SIG-M5 treated with dmso at 0.1 percent for 504 hours (cell line): ENCODE results near the gene HPN.
"Not testable (repeated sequence)": the region's sequence is repeated elsewhere in the genome, so short reads cannot be mapped to it uniquely, and the experiment has no call there.

Experiments used
- DNase-seq: peaks from one replicate; lab custom pipeline; 2025; ENCODE audit not compliant: unreplicated experiment; lab: John Stamatoyannopoulos, UW

Gene HPN

GRCh38 chr19:35027009-35027408 is 14.5 kb upstream of the HPN start:
- no peak for DNase-seq

GRCh38 chr19:35027851-35028599 is 13.5 kb upstream of the HPN start:
- no peak for DNase-seq

GRCh38 chr19:35028600-35028885 is 13.0 kb upstream of the HPN start:
- not testable (repeated sequence) for DNase-seq

- DNase-seq = not testable (repeated sequence)
Observed at GRCh38 chr19:35029275-35029736, 12.2 kb upstream of the HPN start.

GRCh38 chr19:35029737-35030256 is 11.7 kb upstream of the HPN start:
- no peak for DNase-seq

- DNase-seq = peak; percentile 19
Observed at GRCh38 chr19:35030257-35031071, 11.1 kb upstream of the HPN start, which contains the start of gene SCN1B. Gene SCN1B (plus strand): TSS chr19:35030470. CDS start chr19:35030821, 351 bp downstream.

- no peak for DNase-seq
Observed at GRCh38 chr19:35031072-35031881, 10.2 kb upstream of the HPN start.

- DNase-seq = no peak
Observed at GRCh38 chr19:35032356-35032865, 9.1 kb upstream of the HPN start.

GRCh38 chr19:35033067-35034004 is 8.2 kb upstream of the HPN start:
- DNase-seq = no peak

- no peak for DNase-seq
Observed at GRCh38 chr19:35034005-35034502, 7.5 kb upstream of the HPN start.

GRCh38 chr19:35034588-35035382 is 6.7 kb upstream of the HPN start:
- no peak for DNase-seq

- DNase-seq = no peak
Observed at GRCh38 chr19:35037716-35038622, 3.6 kb upstream of the HPN start.

GRCh38 chr19:35038623-35039512 is 2.7 kb upstream of the HPN start:
- no peak for DNase-seq

- DNase-seq = no peak
Observed at GRCh38 chr19:35039881-35040825, 1.4 kb upstream of the HPN start.

GRCh38 chr19:35040826-35041547 is 534 bp upstream of the HPN start:
- DNase-seq = no peak
